SJCRH30 (cell line): Measurements from ENCODE around the gene AGAP1. TPM values are rescaled to one million over a fixed set of nuclear protein-coding genes. Genes with fewer than 3 reads are reported as not detected.

Source experiments
- DNase-seq, 2 experiments: peaks; one replicate each; pipeline ENCODE4 v3.0.0-alpha.2; 2015 to 2020
- H3K27ac ChIP-seq: fragments of 250-450 bp; sonication (Bioruptor Pico); 2 replicates; pipeline ENCODE4 v1.5.1; 2020; ENCODE audit warnings: mild to moderate bottlenecking, moderate library complexity
- H3K27me3 ChIP-seq: fragments of 250-450 bp; sonication (Bioruptor Pico); 2 replicates; pipeline ENCODE4 v1.5.1; 2020; ENCODE audit warnings: mild to moderate bottlenecking, moderate library complexity
- H3K36me3 ChIP-seq: fragments of 250-450 bp; sonication (Bioruptor Pico); 2 replicates; pipeline ENCODE4 v1.5.1; 2020; ENCODE audit warnings: mild to moderate bottlenecking, moderate library complexity
- H3K4me1 ChIP-seq: fragments of 250-450 bp; sonication (Bioruptor Pico); 2 replicates; pipeline ENCODE4 v1.5.1; 2020; ENCODE audit warnings: mild to moderate bottlenecking, moderate library complexity
- H3K4me3 ChIP-seq: fragments of 250-450 bp; sonication (Bioruptor Pico); 2 replicates; pipeline ENCODE4 v1.5.1; 2020; ENCODE audit warnings: mild to moderate bottlenecking, moderate library complexity
- H3K9me3 ChIP-seq: fragments of 250-450 bp; sonication (Bioruptor Pico); replicated peaks from 2 replicates; pipeline ENCODE4 v1.5.1; 2020; ENCODE audit warnings: mild to moderate bottlenecking, moderate library complexity
- total RNA-seq: library from RNA; depleted of rRNA; stranded (reverse); fragments of >200 nt; shearing (Covaris generic); gene quantifications from 2 replicates; pipeline ENCODE4 v1.2.3, GENCODE V29; 2014

The AGAP1 gene
- total RNA-seq, 1 experiment from 2014 or later: 27.8 TPM

- H3K9me3 ChIP-seq: no peaks in the 10 kb centered on the region
- DNase-seq: peak; percentile 75 to 85
- H3K27ac ChIP-seq: peak overlapping the region; percentile 8; the same call in 1 of the 2 replicates
Observed at GRCh38 chr2:235577404-235578330, 83.8 kb downstream of the AGAP1 start.

GRCh38 chr2:235579128-235579527, 85.3 kb downstream of the AGAP1 start:
- H3K27ac ChIP-seq: no peak overlapping the region
- H3K27me3 ChIP-seq: no peaks in the 10 kb centered on the region
- no peaks in the 10 kb centered on the region for H3K9me3 ChIP-seq
- no peaks in the 10 kb centered on the region; the same call in 1 of the 2 replicates for H3K36me3 ChIP-seq
- DNase-seq: no peak
- H3K4me3 ChIP-seq: no peak overlapping the region
- peaks cover 10% of the 10 kb centered on the region; the same call in 1 of the 2 replicates for H3K4me1 ChIP-seq

More at GRCh38 chr2:235577404-235578330, 83.8 kb downstream of the AGAP1 start:
- H3K4me1 ChIP-seq: peaks cover 10% of the 10 kb centered on the region; the same call in 1 of the 2 replicates
- peak overlapping the region; percentile 34 for H3K4me3 ChIP-seq
- no peaks in the 10 kb centered on the region; the same call in 1 of the 2 replicates for H3K36me3 ChIP-seq
- no peaks in the 10 kb centered on the region for H3K27me3 ChIP-seq

- H3K27ac ChIP-seq: no peak overlapping the region
- no peaks in the 10 kb centered on the region for H3K9me3 ChIP-seq
- no peak for DNase-seq
- no peaks in the 10 kb centered on the region for H3K27me3 ChIP-seq
- peaks cover 10% of the 10 kb centered on the region; the same call in 1 of the 2 replicates for H3K4me1 ChIP-seq
- no peaks in the 10 kb centered on the region; the same call in 1 of the 2 replicates for H3K36me3 ChIP-seq
- no peak overlapping the region for H3K4me3 ChIP-seq
Observed at GRCh38 chr2:235580426-235581157, 86.7 kb downstream of the AGAP1 start.

- no peak for DNase-seq
Observed at GRCh38 chr2:235582081-235582686, 88.3 kb downstream of the AGAP1 start.

GRCh38 chr2:235582729-235583128, 88.9 kb downstream of the AGAP1 start:
- Histone ChIP-seq H3K27me3 (no peaks in the 10 kb centered on the region), H3K4me1 (peaks cover 5% of the 10 kb centered on the region; the same call in 1 of the 2 replicates)

More at GRCh38 chr2:235582081-235582686, 88.3 kb downstream of the AGAP1 start:
- Histone ChIP-seq H3K4me1 (peaks cover 8% of the 10 kb centered on the region; the same call in 1 of the 2 replicates), H3K27ac (no peak overlapping the region), H3K27me3 (no peaks in the 10 kb centered on the region), H3K36me3 (no peaks in the 10 kb centered on the region; the same call in 1 of the 2 replicates), H3K9me3 (no peaks in the 10 kb centered on the region), H3K4me3 (no peak overlapping the region)

GRCh38 chr2:235583144-235583543, 89.3 kb downstream of the AGAP1 start:
- Histone ChIP-seq H3K36me3 (no peaks in the 10 kb centered on the region; the same call in 1 of the 2 replicates), H3K4me1 (peaks cover 1% of the 10 kb centered on the region; the same call in 1 of the 2 replicates), H3K27me3 (no peaks in the 10 kb centered on the region), H3K4me3 (no peak overlapping the region), H3K27ac (no peak overlapping the region), H3K9me3 (no peaks in the 10 kb centered on the region)
- no peak for DNase-seq

More at GRCh38 chr2:235582729-235583128, 88.9 kb downstream of the AGAP1 start:
- Histone ChIP-seq H3K9me3 (no peaks in the 10 kb centered on the region), H3K27ac (no peak overlapping the region), H3K36me3 (no peaks in the 10 kb centered on the region; the same call in 1 of the 2 replicates), H3K4me3 (no peak overlapping the region)
- no peak for DNase-seq

GRCh38 chr2:235583925-235584637, 90.2 kb downstream of the AGAP1 start:
- no peak for DNase-seq
- no peaks in the 10 kb centered on the region; the same call in 1 of the 2 replicates for H3K36me3 ChIP-seq
- H3K27me3 ChIP-seq: no peaks in the 10 kb centered on the region
- H3K9me3 ChIP-seq: no peaks in the 10 kb centered on the region
- H3K4me1 ChIP-seq: no peaks in the 10 kb centered on the region
- H3K27ac ChIP-seq: no peak overlapping the region
- H3K4me3 ChIP-seq: no peak overlapping the region

- Histone ChIP-seq H3K36me3 (no peaks in the 10 kb centered on the region; the same call in 1 of the 2 replicates), H3K27me3 (no peaks in the 10 kb centered on the region)
Observed at GRCh38 chr2:235584638-235585007, 90.8 kb downstream of the AGAP1 start.

GRCh38 chr2:235587202-235587601, 93.4 kb downstream of the AGAP1 start:
- no peaks in the 10 kb centered on the region for H3K27me3 ChIP-seq
- no peak overlapping the region for H3K4me3 ChIP-seq
- no peaks in the 10 kb centered on the region for H3K4me1 ChIP-seq
- peak in 1 of 2 experiments; percentile 34 for DNase-seq
- H3K27ac ChIP-seq: no peak overlapping the region
- H3K9me3 ChIP-seq: no peaks in the 10 kb centered on the region
- H3K36me3 ChIP-seq: no peaks in the 10 kb centered on the region

More at GRCh38 chr2:235584638-235585007, 90.8 kb downstream of the AGAP1 start:
- H3K4me3 ChIP-seq: no peak overlapping the region
- no peak for DNase-seq
- H3K4me1 ChIP-seq: no peaks in the 10 kb centered on the region
- H3K27ac ChIP-seq: no peak overlapping the region
- H3K9me3 ChIP-seq: no peaks in the 10 kb centered on the region

GRCh38 chr2:235588750-235589149, 94.9 kb downstream of the AGAP1 start:
- Histone ChIP-seq H3K9me3 (no peaks in the 10 kb centered on the region), H3K36me3 (no peaks in the 10 kb centered on the region), H3K4me3 (no peak overlapping the region), H3K4me1 (no peaks in the 10 kb centered on the region), H3K27ac (no peak overlapping the region), H3K27me3 (no peaks in the 10 kb centered on the region)
- DNase-seq: no peak

GRCh38 chr2:235591231-235591730, 97.4 kb downstream of the AGAP1 start:
- Histone ChIP-seq H3K4me3 (no peak overlapping the region), H3K36me3 (no peaks in the 10 kb centered on the region), H3K9me3 (no peaks in the 10 kb centered on the region), H3K4me1 (no peaks in the 10 kb centered on the region), H3K27me3 (no peaks in the 10 kb centered on the region), H3K27ac (no peak overlapping the region)
- DNase-seq: peak; percentile 69 to 84

GRCh38 chr2:235591921-235592320, 98.1 kb downstream of the AGAP1 start:
- no peaks in the 10 kb centered on the region for H3K27me3 ChIP-seq
- peak in 1 of 2 experiments; percentile 20 for DNase-seq

GRCh38 chr2:235592430-235592829, 98.6 kb downstream of the AGAP1 start:
- DNase-seq: peak in 1 of 2 experiments; percentile 17
- Histone ChIP-seq H3K27me3 (no peaks in the 10 kb centered on the region), H3K9me3 (no peaks in the 10 kb centered on the region), H3K4me3 (no peak overlapping the region), H3K4me1 (no peaks in the 10 kb centered on the region), H3K27ac (no peak overlapping the region), H3K36me3 (no peaks in the 10 kb centered on the region)

More at GRCh38 chr2:235591921-235592320, 98.1 kb downstream of the AGAP1 start:
- H3K27ac ChIP-seq: no peak overlapping the region
- H3K4me1 ChIP-seq: no peaks in the 10 kb centered on the region
- H3K36me3 ChIP-seq: no peaks in the 10 kb centered on the region
- H3K4me3 ChIP-seq: no peak overlapping the region
- H3K9me3 ChIP-seq: no peaks in the 10 kb centered on the region
